Activated naive CD4-positive, alpha-beta T cell treated with anti-CD3 and anti-CD28 coated beads for 36 hours (primary cell): Measurements from ENCODE around the gene ZCCHC12. TPM values are rescaled to one million over a fixed set of nuclear protein-coding genes. Genes with fewer than 3 reads are reported as not detected.

Source experiments
- CTCF ChIA-PET: fragments of 350-600 bp; sonication (Branson Sonifier 250); formaldehyde crosslinking; loops from one replicate; lab custom pipeline; 2021; ENCODE audit warnings: antibody characterized with exemption; lab: Charles Lee
- DNase-seq: peaks from one replicate; pipeline ENCODE4 v3.0.0-alpha.2; 2020
- H3K27ac Mint-ChIP-seq: one replicate; pipeline ENCODE4 v1.8.0; 2021; ENCODE audit warnings: mild to moderate bottlenecking, mixed read lengths
- H3K27me3 Mint-ChIP-seq: one replicate; pipeline ENCODE4 v1.8.0; 2021; ENCODE audit warnings: low read depth, mixed read lengths
- H3K36me3 Mint-ChIP-seq: one replicate; pipeline ENCODE4 v1.8.0; 2021; ENCODE audit warnings: low read depth, mixed read lengths
- H3K4me1 Mint-ChIP-seq: one replicate; pipeline ENCODE4 v1.8.0; 2021; ENCODE audit warnings: low read depth, mixed read lengths
- H3K4me3 Mint-ChIP-seq: one replicate; pipeline ENCODE4 v1.8.0; 2021; ENCODE audit warnings: mild to moderate bottlenecking, moderate library complexity, mixed read lengths
- H3K9me3 Mint-ChIP-seq: one replicate; pipeline ENCODE4 v1.8.0; 2021; ENCODE audit warnings: mixed read lengths
- intact Hi-C: fragments of 100-400 bp; cut with micrococcal nuclease; formaldehyde crosslinking; loops from one replicate; pipeline ENCODE4 v1.15.1; 2023
- total RNA-seq, 2 experiments: library from RNA; stranded (reverse); gene quantifications; one replicate each; pipeline ENCODE4 v1.2.3, GENCODE V29; 2021

Gene ZCCHC12
- total RNA-seq, 2 experiments from 2014 or later: 0.14 to 0.25 TPM

DNA sequence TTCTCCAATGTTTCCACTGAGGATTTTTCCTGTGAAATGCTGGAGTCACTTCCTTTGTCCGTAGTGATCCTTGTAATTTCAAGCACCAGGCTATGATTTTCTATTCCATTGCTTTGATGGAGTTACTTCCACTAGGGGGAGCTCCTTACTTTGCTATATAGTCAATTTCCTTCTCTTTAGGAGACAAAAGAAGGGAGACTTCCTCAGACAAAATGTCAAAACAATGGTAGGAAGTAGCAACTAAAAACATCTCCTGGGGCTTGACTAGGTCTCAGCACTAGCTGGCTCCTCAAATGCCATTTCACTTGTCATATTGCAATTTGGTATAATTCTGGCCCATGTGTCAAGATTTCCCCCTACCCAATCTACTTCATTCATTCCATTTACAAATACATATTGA, 24.1 kb downstream of the ZCCHC12 start:
- no peak for DNase-seq
- H3K36me3 Mint-ChIP-seq: no peaks in the 10 kb centered on the region
- no peaks in the 10 kb centered on the region for H3K4me1 Mint-ChIP-seq
- no peak overlapping the region for H3K4me3 Mint-ChIP-seq
- no peaks in the 10 kb centered on the region for H3K27me3 Mint-ChIP-seq
- no peaks in the 10 kb centered on the region for H3K9me3 Mint-ChIP-seq
- H3K27ac Mint-ChIP-seq: no peak overlapping the region
- CTCF ChIA-PET: interaction anchor here (0.9 to 3.4 kb wide), 7 partner anchors 9 to 271 kb away, joined by 3 to 20 read pairs (median 3); no protein-coding TSS in a partner anchor
- intact Hi-C loops: loop anchor here (1.0 to 5.0 kb wide), 5 partner anchors 157 to 419 kb away; no protein-coding TSS in a partner anchor

DNA sequence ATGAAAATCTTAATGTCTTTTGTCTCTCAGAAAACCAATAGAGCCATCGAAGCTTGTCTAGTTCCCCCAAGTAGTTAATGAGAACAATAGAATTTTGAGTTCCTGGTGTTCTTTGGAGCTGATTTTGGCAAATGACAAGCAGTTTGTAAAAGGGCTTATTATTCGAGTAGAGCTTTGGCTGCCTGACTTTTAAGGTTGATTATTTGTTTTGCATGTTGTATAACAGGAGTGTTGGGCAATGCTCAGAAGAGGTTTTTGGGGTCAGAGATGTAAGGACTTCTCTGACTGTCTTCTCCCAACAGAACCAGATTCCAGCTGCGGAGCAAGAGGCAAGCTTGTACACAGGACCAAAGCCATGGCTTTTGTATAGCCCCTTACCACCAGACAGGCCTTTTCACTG, 30.0 kb downstream of the ZCCHC12 start:
- H3K9me3 Mint-ChIP-seq: no peaks in the 10 kb centered on the region
- H3K4me3 Mint-ChIP-seq: no peak overlapping the region
- H3K27ac Mint-ChIP-seq: no peak overlapping the region
- no peaks in the 10 kb centered on the region for H3K4me1 Mint-ChIP-seq
- intact Hi-C loops: no loop called here
- H3K36me3 Mint-ChIP-seq: no peaks in the 10 kb centered on the region
- no peaks in the 10 kb centered on the region for H3K27me3 Mint-ChIP-seq
- CTCF ChIA-PET: interaction anchor here (0.5 kb wide), 1 partner anchor 213 kb away, joined by 3 read pairs; no protein-coding TSS in a partner anchor
- DNase-seq: no peak

DNA sequence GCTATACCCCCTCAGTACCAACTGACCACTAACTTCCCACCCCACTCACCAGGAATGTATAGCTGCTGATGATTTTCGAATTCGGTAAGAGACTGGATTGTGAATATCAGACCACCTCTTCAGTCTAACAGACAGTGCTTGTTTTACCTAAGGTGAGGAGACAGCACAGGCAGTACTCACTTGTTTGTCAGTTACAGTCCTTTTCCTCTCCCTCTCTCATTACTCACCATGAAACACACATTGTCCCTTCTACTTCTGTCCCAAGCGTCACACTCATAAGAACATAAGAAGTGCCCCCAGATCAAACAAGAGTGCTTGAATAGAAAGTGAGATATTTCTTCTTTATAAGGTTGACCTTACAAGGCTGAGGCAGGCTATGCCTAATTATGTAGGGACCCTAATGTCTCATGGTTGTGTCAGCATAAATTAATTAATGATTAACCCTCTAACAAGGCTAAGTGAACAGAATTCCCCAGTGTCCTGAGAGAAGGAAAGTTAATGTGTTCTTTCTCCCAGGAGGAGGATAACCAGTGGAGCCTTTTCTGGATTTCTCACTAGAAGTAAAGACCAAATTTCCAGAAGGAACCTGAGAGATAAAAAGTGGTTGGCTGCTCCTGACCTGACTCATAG, 32.2 kb downstream of the ZCCHC12 start:
- no peaks in the 10 kb centered on the region for H3K27me3 Mint-ChIP-seq
- DNase-seq: no peak
- no peaks in the 10 kb centered on the region for H3K4me1 Mint-ChIP-seq
- H3K36me3 Mint-ChIP-seq: no peaks in the 10 kb centered on the region
- no peak overlapping the region for H3K27ac Mint-ChIP-seq
- no peak overlapping the region for H3K4me3 Mint-ChIP-seq
- CTCF ChIA-PET: no interaction called here
- intact Hi-C loops: no loop called here
- no peaks in the 10 kb centered on the region for H3K9me3 Mint-ChIP-seq

DNA sequence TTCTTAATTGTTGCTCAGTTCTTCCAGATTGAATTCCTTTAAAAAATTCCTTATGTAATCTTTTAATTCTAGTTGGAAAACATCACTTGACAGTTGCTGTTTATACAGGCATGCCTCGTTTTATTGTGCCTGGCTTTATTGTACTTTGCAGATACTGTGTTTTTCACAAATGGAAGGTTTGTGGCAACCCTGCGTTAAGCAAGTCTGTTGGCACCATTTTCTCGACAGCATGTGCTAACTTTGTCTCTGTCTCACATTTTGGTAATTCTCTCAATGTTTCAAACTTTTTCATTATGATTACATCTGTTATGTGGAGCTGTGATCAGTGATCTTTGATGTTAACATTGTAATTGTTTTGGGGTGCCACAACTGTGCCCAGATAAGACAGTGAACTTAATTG, 33.4 kb downstream of the ZCCHC12 start:
- no peak for DNase-seq
- H3K27me3 Mint-ChIP-seq: no peaks in the 10 kb centered on the region
- no peaks in the 10 kb centered on the region for H3K9me3 Mint-ChIP-seq
- H3K4me3 Mint-ChIP-seq: no peak overlapping the region
- CTCF ChIA-PET: interaction anchor here (0.6 kb wide), 1 partner anchor 438 kb away, joined by 4 read pairs; no protein-coding TSS in a partner anchor
- intact Hi-C loops: no loop called here
- H3K27ac Mint-ChIP-seq: no peak overlapping the region
- H3K4me1 Mint-ChIP-seq: no peaks in the 10 kb centered on the region
- H3K36me3 Mint-ChIP-seq: no peaks in the 10 kb centered on the region

DNA sequence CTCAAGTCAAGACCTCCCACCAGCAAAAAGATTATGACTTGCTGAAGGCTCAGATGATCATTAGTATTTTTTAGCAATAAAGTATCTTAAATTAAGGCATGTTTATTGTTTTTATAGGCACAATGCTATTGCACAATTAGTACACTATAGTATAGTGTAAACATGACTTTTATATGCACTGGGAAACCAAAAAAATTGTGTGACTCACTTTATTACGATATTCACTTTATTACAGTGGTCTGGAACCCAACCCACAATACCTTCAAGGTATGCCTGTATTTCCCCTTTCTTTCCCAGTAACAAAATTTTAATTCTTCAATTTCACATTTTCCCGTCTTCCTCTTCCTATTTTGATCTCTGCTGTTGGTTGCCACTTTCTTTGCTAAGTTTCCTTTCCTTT, 37.7 kb downstream of the ZCCHC12 start:
- H3K4me1 Mint-ChIP-seq: no peaks in the 10 kb centered on the region
- H3K27ac Mint-ChIP-seq: no peak overlapping the region
- DNase-seq: no peak
- CTCF ChIA-PET: no interaction called here
- intact Hi-C loops: no loop called here
- H3K36me3 Mint-ChIP-seq: no peaks in the 10 kb centered on the region
- H3K4me3 Mint-ChIP-seq: no peak overlapping the region
- H3K27me3 Mint-ChIP-seq: no peaks in the 10 kb centered on the region
- H3K9me3 Mint-ChIP-seq: no peaks in the 10 kb centered on the region

DNA sequence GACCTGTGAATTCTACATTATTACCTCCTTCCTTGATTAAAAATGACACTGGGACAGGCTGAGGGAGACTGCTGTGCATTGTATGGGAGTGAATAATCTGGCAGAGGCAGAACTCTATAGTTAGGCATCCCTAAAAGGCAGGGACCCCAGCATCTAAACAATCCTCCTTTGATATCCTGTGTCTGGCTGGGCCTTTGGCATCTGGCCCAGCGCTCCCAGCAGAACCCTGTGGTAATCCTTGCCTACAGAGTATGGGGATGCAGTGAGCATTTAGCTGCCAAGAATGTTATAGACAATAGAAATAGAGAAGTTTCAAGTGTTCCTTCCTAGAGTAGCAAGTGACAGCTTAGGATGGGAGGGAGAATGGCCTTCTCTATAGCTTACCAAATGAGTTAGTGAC, 38.5 kb downstream of the ZCCHC12 start:
- Mint-ChIP-seq H3K4me3 (no peak overlapping the region), H3K9me3 (no peaks in the 10 kb centered on the region), H3K27me3 (no peaks in the 10 kb centered on the region), H3K4me1 (no peaks in the 10 kb centered on the region), H3K36me3 (no peaks in the 10 kb centered on the region), H3K27ac (no peak overlapping the region)
- intact Hi-C loops: no loop called here
- CTCF ChIA-PET: no interaction called here
- no peak for DNase-seq

DNA sequence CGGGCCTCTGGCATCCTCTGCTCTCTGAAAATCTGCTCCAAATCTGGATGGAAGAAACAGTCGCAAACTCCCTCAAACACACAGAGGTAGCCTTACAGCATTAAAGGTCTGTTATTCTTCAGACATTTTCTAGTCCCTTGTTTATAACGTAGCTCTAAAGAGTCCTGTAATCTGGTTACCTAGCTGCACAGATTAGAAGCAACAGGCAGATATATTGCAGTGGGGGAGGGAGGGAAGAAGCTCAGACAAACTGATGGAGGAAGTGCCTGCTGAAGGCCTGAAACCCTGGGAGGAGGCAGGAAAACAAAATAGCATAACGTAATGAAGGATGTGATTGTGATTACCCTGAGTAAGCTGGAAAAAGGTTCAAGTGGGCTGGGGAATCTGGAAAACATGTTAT, 39.4 kb downstream of the ZCCHC12 start:
- H3K4me1 Mint-ChIP-seq: no peaks in the 10 kb centered on the region
- DNase-seq: no peak
- no peaks in the 10 kb centered on the region for H3K9me3 Mint-ChIP-seq
- no peaks in the 10 kb centered on the region for H3K36me3 Mint-ChIP-seq
- intact Hi-C loops: no loop called here
- no peak overlapping the region for H3K4me3 Mint-ChIP-seq
- no peak overlapping the region for H3K27ac Mint-ChIP-seq
- CTCF ChIA-PET: no interaction called here
- no peaks in the 10 kb centered on the region for H3K27me3 Mint-ChIP-seq

DNA sequence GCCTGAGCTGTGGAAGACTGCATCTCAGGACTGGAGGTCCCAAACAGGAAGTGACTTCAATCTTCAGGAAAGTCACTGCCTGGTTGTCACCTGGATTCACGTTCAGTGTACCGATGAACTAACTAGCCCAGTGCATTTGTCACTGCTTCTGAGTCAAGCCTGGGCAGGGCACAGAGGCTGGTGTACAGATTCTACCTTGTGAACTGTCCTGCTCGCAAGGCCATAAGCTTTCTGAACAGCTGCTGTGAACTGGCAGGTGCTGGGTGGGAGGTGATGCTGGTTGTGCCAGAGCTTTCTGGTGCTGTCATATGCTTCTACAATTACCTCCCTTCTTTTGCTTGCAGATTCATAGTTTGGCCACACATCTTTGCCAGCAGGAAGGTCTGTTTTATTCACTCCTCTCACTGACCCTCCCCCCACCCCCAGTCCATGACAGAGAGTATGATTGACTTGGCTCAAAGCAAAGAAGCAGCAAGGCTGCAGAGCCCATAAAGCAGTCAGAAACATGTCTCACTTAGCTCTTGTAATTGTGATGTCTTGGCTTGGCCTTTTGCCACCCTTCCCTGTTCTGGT, 40.5 kb downstream of the ZCCHC12 start:
- Mint-ChIP-seq H3K36me3 (no peaks in the 10 kb centered on the region), H3K27ac (no peak overlapping the region), H3K4me1 (no peaks in the 10 kb centered on the region), H3K9me3 (no peaks in the 10 kb centered on the region), H3K4me3 (no peak overlapping the region), H3K27me3 (no peaks in the 10 kb centered on the region)
- DNase-seq: no peak
- intact Hi-C loops: no loop called here
- CTCF ChIA-PET: no interaction called here

DNA sequence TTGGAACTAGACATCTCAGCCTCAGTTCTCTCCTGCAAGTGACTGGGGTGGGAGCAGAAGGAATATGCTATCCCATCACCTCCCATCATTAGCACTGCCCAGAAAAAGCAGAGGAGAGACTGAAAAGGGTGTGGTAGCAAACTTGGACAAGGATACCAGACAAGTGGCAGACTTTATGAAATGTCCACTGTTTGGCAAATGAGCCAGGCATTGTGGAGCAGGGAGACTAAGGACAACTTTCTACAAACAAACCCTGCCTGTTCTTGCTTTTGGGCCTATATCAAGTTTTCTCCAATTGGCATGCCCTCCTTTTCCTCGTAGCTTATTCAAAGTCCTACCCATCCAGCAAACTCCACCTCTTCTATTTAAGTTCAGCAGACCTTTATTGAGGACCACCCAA, 41.6 kb downstream of the ZCCHC12 start:
- H3K4me3 Mint-ChIP-seq: no peak overlapping the region
- H3K4me1 Mint-ChIP-seq: no peaks in the 10 kb centered on the region
- CTCF ChIA-PET: no interaction called here
- intact Hi-C loops: no loop called here
- no peak for DNase-seq
- H3K27me3 Mint-ChIP-seq: no peaks in the 10 kb centered on the region
- no peak overlapping the region for H3K27ac Mint-ChIP-seq
- no peaks in the 10 kb centered on the region for H3K36me3 Mint-ChIP-seq
- no peaks in the 10 kb centered on the region for H3K9me3 Mint-ChIP-seq

DNA sequence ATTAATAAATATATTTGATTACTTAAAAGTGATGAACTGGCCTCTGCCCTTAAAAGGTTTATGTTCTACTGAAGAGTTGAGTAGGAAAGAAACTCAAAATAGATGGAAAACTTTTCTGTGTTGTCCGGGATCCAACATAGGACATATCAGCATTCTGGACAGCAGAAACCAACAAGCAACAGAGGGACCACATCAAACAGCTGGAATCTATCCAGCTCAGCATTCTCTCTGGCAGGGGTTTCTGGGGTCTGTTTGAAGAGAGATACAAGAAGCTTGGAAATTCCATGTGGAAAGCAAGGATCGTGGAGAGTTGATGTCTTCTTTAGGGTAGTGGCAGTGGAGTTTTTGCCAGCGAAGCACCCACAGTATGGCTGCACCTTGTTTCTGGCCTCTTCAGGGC, 43.6 kb downstream of the ZCCHC12 start:
- no peaks in the 10 kb centered on the region for H3K9me3 Mint-ChIP-seq
- no peak overlapping the region for H3K4me3 Mint-ChIP-seq
- CTCF ChIA-PET: no interaction called here
- no peaks in the 10 kb centered on the region for H3K27me3 Mint-ChIP-seq
- intact Hi-C loops: no loop called here
- H3K4me1 Mint-ChIP-seq: no peaks in the 10 kb centered on the region
- no peak for DNase-seq
- no peaks in the 10 kb centered on the region for H3K36me3 Mint-ChIP-seq
- no peak overlapping the region for H3K27ac Mint-ChIP-seq

DNA sequence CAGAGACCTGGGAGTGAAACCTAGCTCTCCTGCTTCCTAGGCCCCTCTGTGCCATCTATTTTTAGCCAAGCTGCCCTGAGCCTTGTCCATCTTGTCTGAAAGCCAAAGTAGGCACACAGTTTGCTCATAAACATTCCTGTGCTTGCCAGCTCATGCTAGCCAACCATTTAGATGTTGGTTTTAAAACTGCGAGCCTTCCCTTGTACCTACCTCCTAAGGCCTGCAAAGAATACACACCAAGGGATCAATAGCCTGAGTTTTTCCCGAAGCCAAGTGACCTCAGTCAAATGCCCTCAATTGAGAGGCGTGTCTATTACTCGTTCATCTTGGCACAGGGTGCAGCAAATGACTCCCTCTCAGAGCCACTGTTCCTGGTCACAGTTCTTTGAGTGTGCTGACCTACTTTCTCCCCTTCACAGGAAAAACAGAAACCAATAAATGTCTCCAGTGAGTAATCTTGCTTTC, 48.5 kb downstream of the ZCCHC12 start:
- intact Hi-C loops: no loop called here
- H3K9me3 Mint-ChIP-seq: no peaks in the 10 kb centered on the region
- H3K36me3 Mint-ChIP-seq: no peaks in the 10 kb centered on the region
- H3K27me3 Mint-ChIP-seq: no peaks in the 10 kb centered on the region
- H3K4me1 Mint-ChIP-seq: no peaks in the 10 kb centered on the region
- H3K4me3 Mint-ChIP-seq: no peak overlapping the region
- DNase-seq: no peak
- no peak overlapping the region for H3K27ac Mint-ChIP-seq
- CTCF ChIA-PET: interaction anchor here (1.2 kb wide), 1 partner anchor 13 kb away, joined by 4 read pairs; no protein-coding TSS in a partner anchor
